MM.1S (cell line): Measurements from ENCODE around the gene SLFN11.
"Not testable (repeated sequence)": the region's sequence is repeated elsewhere in the genome, so short reads cannot be mapped to it uniquely, and the experiment has no call there.

Source experiments
- DNase-seq: peaks from one replicate; pipeline ENCODE4 v3.0.0-alpha.2; 2015
- H2AFZ ChIP-seq: fragments of 300-600 bp; sonication (generic); 2 replicates; pipeline ENCODE4 v1.6.0; 2016; ENCODE audit warnings: antibody characterized with exemption, low read length
- H3F3A ChIP-seq: fragments of 300-600 bp; sonication (generic); 2 replicates; pipeline ENCODE4 v1.6.1; 2016; ENCODE audit warnings: mild to moderate bottlenecking, antibody characterized with exemption, low read length, moderate library complexity, mixed read lengths; ENCODE audit not compliant: insufficient read depth
- H3K27ac ChIP-seq: fragments of 300-600 bp; sonication (generic); 2 replicates; pipeline ENCODE4 v1.5.1; 2016; ENCODE audit warnings: mild to moderate bottlenecking, low read length
- H3K27me3 ChIP-seq: fragments of 300-600 bp; sonication (generic); replicated peaks from 2 replicates; pipeline ENCODE4 v1.6.0; 2016; ENCODE audit warnings: low read length; ENCODE audit not compliant: insufficient read depth
- H3K36me3 ChIP-seq: fragments of 300-600 bp; sonication (generic); replicated peaks from 2 replicates; pipeline ENCODE4 v1.6.1; 2016; ENCODE audit warnings: mild to moderate bottlenecking, low read length, mixed read lengths; ENCODE audit not compliant: insufficient read depth
- H3K4me1 ChIP-seq: fragments of 300-600 bp; sonication (generic); 2 replicates; pipeline ENCODE4 v1.6.1; 2016; ENCODE audit warnings: low read length, mixed read lengths
- H3K4me2 ChIP-seq: fragments of 300-600 bp; sonication (generic); 2 replicates; pipeline ENCODE4 v1.6.0; 2016; ENCODE audit warnings: low read depth, low read length
- H3K4me3 ChIP-seq: fragments of 300-600 bp; sonication (generic); 2 replicates; pipeline ENCODE4 v1.5.1; 2016; ENCODE audit warnings: low read length, mixed read lengths
- H3K79me2 ChIP-seq: fragments of 300-600 bp; sonication (generic); 2 replicates; pipeline ENCODE4 v1.6.1; 2016; ENCODE audit warnings: mixed run types, low read length, mixed read lengths
- H3K9ac ChIP-seq: fragments of 300-600 bp; sonication (generic); 2 replicates; pipeline ENCODE4 v1.6.1; 2016; ENCODE audit warnings: low read length, mixed read lengths
- H3K9me2 ChIP-seq: fragments of 300-600 bp; sonication (generic); replicated peaks from 2 replicates; pipeline ENCODE4 v1.6.1; 2016; ENCODE audit warnings: mild to moderate bottlenecking, low read length, mixed read lengths; ENCODE audit not compliant: insufficient read depth
- H3K9me3 ChIP-seq: fragments of 300-600 bp; sonication (generic); replicated peaks from 2 replicates; pipeline ENCODE4 v1.6.1; 2016; ENCODE audit warnings: mild to moderate bottlenecking, low read length, mixed read lengths; ENCODE audit not compliant: insufficient read depth
- H4K20me1 ChIP-seq: fragments of 300-600 bp; sonication (generic); 2 replicates; pipeline ENCODE4 v1.6.1; 2016; ENCODE audit warnings: mild to moderate bottlenecking, low read length, moderate library complexity, mixed read lengths; ENCODE audit not compliant: insufficient read depth
- EZH2 ChIP-seq: fragments of 300-600 bp; sonication (generic); optimal IDR thresholded peaks from 2 replicates; pipeline ENCODE3; 2017; ENCODE audit warnings: low read depth, mild to moderate bottlenecking, antibody characterized with exemption, low read length, mixed read lengths
- EZH2phosphoT487 ChIP-seq: fragments of 300-600 bp; sonication (generic); IDR thresholded peaks from 2 replicates; pipeline ENCODE4 v1.6.1; 2018; ENCODE audit warnings: antibody characterized with exemption, low read length
- TF ChIP-seq, protein P1 (sequence below): fragments of 300-600 bp; sonication (generic); IDR thresholded peaks from 2 replicates; pipeline ENCODE4 v1.5.1; 2016; ENCODE audit warnings: antibody characterized with exemption, low read length, mixed read lengths

The SLFN11 gene

GRCh38 chr17:35404360-35404759, 30.9 kb upstream of the SLFN11 start:
- Histone ChIP-seq H3K9ac (no peak overlapping the region), H3K36me3 (no peaks in the 10 kb centered on the region), H3K4me1 (no peaks in the 10 kb centered on the region), H2AFZ (no peak overlapping the region), H4K20me1 (no peaks in the 10 kb centered on the region), H3K4me2 (no peak overlapping the region), H3K79me2 (no peaks in the 10 kb centered on the region), H3K27me3 (no peaks in the 10 kb centered on the region), H3K4me3 (no peak overlapping the region), H3K27ac (no peak overlapping the region), H3K9me3 (no peaks in the 10 kb centered on the region), H3K9me2 (no peaks in the 10 kb centered on the region), H3F3A (no peaks in the 10 kb centered on the region)
- no peak for TF ChIP-seq EZH2phosphoT487
- TF ChIP-seq, protein P1, sequence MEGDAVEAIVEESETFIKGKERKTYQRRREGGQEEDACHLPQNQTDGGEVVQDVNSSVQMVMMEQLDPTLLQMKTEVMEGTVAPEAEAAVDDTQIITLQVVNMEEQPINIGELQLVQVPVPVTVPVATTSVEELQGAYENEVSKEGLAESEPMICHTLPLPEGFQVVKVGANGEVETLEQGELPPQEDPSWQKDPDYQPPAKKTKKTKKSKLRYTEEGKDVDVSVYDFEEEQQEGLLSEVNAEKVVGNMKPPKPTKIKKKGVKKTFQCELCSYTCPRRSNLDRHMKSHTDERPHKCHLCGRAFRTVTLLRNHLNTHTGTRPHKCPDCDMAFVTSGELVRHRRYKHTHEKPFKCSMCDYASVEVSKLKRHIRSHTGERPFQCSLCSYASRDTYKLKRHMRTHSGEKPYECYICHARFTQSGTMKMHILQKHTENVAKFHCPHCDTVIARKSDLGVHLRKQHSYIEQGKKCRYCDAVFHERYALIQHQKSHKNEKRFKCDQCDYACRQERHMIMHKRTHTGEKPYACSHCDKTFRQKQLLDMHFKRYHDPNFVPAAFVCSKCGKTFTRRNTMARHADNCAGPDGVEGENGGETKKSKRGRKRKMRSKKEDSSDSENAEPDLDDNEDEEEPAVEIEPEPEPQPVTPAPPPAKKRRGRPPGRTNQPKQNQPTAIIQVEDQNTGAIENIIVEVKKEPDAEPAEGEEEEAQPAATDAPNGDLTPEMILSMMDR = no peak
- TF ChIP-seq EZH2 = no peak
- no peak for DNase-seq

DNA sequence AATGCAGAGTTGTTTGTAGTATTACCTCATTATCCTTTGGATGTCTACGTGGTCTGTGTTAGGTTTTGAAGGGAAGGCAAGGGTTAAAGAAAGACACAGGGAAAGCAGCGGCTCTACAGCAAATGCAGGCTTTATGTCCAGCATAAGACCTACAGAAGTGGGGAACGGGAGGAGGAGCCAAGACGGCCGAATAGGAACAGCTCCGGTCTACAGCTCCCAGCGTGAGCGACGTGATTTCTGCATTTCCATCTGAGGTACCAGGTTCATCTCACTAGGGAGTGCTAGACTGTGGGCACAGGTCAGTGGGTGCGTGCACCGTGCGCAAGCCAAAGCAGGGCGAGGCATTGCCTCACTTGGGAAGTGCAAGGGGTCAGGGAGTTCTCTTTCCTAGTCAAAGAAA, 20.4 kb upstream of the SLFN11 start:
- not testable (repeated sequence) for DNase-seq

DNA sequence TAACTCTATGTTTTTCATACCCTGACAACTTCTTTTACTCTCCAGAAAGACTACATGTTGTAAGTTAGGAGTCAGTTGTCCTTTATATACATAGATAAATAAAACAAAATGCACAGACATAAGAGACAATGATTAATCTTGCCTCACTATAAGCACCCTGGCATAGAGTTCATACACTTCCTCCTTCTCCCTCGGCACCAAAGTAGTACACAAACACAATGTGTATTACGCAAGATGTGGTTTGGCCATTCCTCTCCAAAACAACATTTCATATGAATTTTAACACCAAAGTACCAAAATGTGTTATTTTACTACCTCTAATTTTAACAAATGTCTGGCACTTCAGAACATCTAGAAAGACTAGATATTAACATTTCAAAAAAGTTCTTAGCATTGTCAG, 17.2 kb upstream of the SLFN11 start:
- no peaks in the 10 kb centered on the region for H4K20me1 ChIP-seq
- H3K79me2 ChIP-seq = no peaks in the 10 kb centered on the region
- H3K36me3 ChIP-seq = no peaks in the 10 kb centered on the region
- H3F3A ChIP-seq = no peaks in the 10 kb centered on the region
- H3K9me3 ChIP-seq = no peaks in the 10 kb centered on the region
- peaks cover 3% of the 10 kb centered on the region; the same call in 1 of the 2 replicates for H3K4me1 ChIP-seq
- no peaks in the 10 kb centered on the region for H3K27me3 ChIP-seq
- no peak overlapping the region for H2AFZ ChIP-seq
- H3K27ac ChIP-seq = no peak overlapping the region
- no peaks in the 10 kb centered on the region for H3K9me2 ChIP-seq
- TF ChIP-seq EZH2phosphoT487 (no peak), EZH2 (no peak)
- TF ChIP-seq, protein P1 = no peak
- no peak overlapping the region for H3K4me2 ChIP-seq
- H3K9ac ChIP-seq = no peak overlapping the region
- no peak overlapping the region for H3K4me3 ChIP-seq
- DNase-seq = no peak

More for the DNA sequence above, 20.4 kb upstream of the SLFN11 start:
- not testable (repeated sequence) for H3K36me3 ChIP-seq, H3K79me2 ChIP-seq, H2AFZ ChIP-seq, H3K9me3 ChIP-seq, H4K20me1 ChIP-seq, H3K27ac ChIP-seq, H3K9me2 ChIP-seq, H3K4me2 ChIP-seq, H3K4me1 ChIP-seq, H3K4me3 ChIP-seq, H3K27me3 ChIP-seq, H3F3A ChIP-seq, H3K9ac ChIP-seq

DNA sequence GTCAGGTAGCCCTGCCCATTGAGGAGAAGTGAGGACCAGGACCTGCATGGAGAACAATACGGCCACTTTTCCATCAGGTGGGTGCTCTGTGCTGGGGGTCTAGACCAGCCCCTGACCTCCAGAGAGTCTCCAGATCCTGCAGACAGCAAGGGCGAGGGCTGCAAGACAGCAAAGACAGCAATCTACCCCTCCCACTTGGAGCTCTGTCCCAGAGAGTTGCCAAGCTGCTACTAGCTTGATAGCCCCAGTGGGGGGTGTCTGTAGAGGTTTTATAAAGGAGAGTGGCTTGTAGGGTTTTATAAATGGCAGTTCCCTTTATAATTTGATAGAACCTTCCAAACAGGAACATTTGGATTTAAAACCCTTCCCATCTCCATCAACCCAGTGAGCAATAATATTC, 16.7 kb upstream of the SLFN11 start:
- DNase-seq = no peak
- H3K27me3 ChIP-seq = no peaks in the 10 kb centered on the region
- no peak overlapping the region for H3K4me3 ChIP-seq
- H3K4me2 ChIP-seq = no peak overlapping the region
- no peak overlapping the region for H2AFZ ChIP-seq
- no peaks in the 10 kb centered on the region for H3K79me2 ChIP-seq
- no peaks in the 10 kb centered on the region for H3F3A ChIP-seq
- no peaks in the 10 kb centered on the region for H4K20me1 ChIP-seq
- no peaks in the 10 kb centered on the region for H3K9me2 ChIP-seq
- peaks cover 3% of the 10 kb centered on the region; the same call in 1 of the 2 replicates for H3K4me1 ChIP-seq
- no peaks in the 10 kb centered on the region for H3K36me3 ChIP-seq
- H3K27ac ChIP-seq = no peak overlapping the region
- no peaks in the 10 kb centered on the region for H3K9me3 ChIP-seq
- H3K9ac ChIP-seq = no peak overlapping the region
- TF ChIP-seq EZH2 (no peak), EZH2phosphoT487 (no peak)
- TF ChIP-seq, protein P1 = no peak
